ENCODE data around the gene ZNF317.

ZNF317 gene

DNA sequence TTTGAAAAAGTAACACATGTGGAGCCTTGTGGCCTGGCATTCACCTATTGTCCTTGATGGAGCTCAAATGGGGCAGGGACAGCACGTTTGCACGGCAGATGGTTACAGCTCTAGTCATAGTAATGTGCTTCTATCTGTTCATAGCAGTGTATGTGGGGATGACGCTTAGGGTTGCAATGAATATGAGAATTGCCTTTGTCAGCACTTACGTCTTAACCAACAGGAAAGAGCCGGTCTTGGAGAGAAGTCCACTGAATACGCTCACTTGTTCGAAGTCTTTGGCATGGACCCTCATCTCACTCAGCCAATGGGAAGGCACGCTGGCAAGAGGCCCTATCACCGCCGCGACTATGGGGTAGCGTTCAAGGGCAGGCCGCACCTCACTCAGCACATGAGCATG is 19.7 kb downstream of the ZNF317 start:
- Histone ChIP-seq H3K27me3 (no peaks in the 10 kb centered on the region), H3K9me3 (no peaks in the 10 kb centered on the region), H3K4me3 (ENCODE audit: low read depth, low read length) (no peak overlapping the region), H3K4me1 (no peaks in the 10 kb centered on the region), H3K36me3 (peaks cover 89% of the 10 kb centered on the region)
- TF ChIP-seq, protein P1, sequence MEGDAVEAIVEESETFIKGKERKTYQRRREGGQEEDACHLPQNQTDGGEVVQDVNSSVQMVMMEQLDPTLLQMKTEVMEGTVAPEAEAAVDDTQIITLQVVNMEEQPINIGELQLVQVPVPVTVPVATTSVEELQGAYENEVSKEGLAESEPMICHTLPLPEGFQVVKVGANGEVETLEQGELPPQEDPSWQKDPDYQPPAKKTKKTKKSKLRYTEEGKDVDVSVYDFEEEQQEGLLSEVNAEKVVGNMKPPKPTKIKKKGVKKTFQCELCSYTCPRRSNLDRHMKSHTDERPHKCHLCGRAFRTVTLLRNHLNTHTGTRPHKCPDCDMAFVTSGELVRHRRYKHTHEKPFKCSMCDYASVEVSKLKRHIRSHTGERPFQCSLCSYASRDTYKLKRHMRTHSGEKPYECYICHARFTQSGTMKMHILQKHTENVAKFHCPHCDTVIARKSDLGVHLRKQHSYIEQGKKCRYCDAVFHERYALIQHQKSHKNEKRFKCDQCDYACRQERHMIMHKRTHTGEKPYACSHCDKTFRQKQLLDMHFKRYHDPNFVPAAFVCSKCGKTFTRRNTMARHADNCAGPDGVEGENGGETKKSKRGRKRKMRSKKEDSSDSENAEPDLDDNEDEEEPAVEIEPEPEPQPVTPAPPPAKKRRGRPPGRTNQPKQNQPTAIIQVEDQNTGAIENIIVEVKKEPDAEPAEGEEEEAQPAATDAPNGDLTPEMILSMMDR (IDR thresholded peaks at IDR 0.05; ENCODE audit: low read depth, low read length), result no peak
- no peak for DNase-seq

- no peaks in the 10 kb centered on the region for H3K27me3 ChIP-seq
- H3K36me3 ChIP-seq, result peaks cover 78% of the 10 kb centered on the region
- no peak for DNase-seq
- no peak overlapping the region for H3K4me3 ChIP-seq (ENCODE audit: low read depth, low read length)
- H3K9me3 ChIP-seq, result no peaks in the 10 kb centered on the region
- no peaks in the 10 kb centered on the region for H3K4me1 ChIP-seq
- TF ChIP-seq, protein P1 (IDR thresholded peaks at IDR 0.05; ENCODE audit: low read depth, low read length), result no peak
Measured at GRCh38 chr19:9161427-9161826, 21.2 kb downstream of the ZNF317 start.

GRCh38 chr19:9165261-9165660 is 25.1 kb downstream of the ZNF317 start:
- peaks cover 44% of the 10 kb centered on the region for H3K36me3 ChIP-seq
- H3K4me1 ChIP-seq, result no peaks in the 10 kb centered on the region
- TF ChIP-seq, protein P1 (IDR thresholded peaks at IDR 0.05; ENCODE audit: low read depth, low read length), result no peak
- no peaks in the 10 kb centered on the region for H3K9me3 ChIP-seq
- H3K27me3 ChIP-seq, result no peaks in the 10 kb centered on the region
- no peak for DNase-seq
- no peak overlapping the region for H3K4me3 ChIP-seq (ENCODE audit: low read depth, low read length)

GRCh38 chr19:9166846-9167245 is 26.6 kb downstream of the ZNF317 start:
- TF ChIP-seq, protein P1 (IDR thresholded peaks at IDR 0.05; ENCODE audit: low read depth, low read length), result no peak
- peaks cover 28% of the 10 kb centered on the region for H3K36me3 ChIP-seq
- no peaks in the 10 kb centered on the region for H3K9me3 ChIP-seq
- H3K27me3 ChIP-seq, result no peaks in the 10 kb centered on the region
- H3K4me3 ChIP-seq (ENCODE audit: low read depth, low read length), result no peak overlapping the region
- H3K4me1 ChIP-seq, result no peaks in the 10 kb centered on the region
- DNase-seq, result no peak

GRCh38 chr19:9171393-9171991 is 31.3 kb downstream of the ZNF317 start:
- no peaks in the 10 kb centered on the region for H3K27me3 ChIP-seq
- H3K9me3 ChIP-seq, result no peaks in the 10 kb centered on the region
- no peak overlapping the region for H3K4me3 ChIP-seq (ENCODE audit: low read depth, low read length)
- TF ChIP-seq, protein P1 (IDR thresholded peaks at IDR 0.05; ENCODE audit: low read depth, low read length), result no peak
- no peaks in the 10 kb centered on the region for H3K36me3 ChIP-seq
- no peaks in the 10 kb centered on the region for H3K4me1 ChIP-seq
- no peak for DNase-seq

GRCh38 chr19:9175326-9175725 is 35.1 kb downstream of the ZNF317 start:
- H3K4me3 ChIP-seq (ENCODE audit: low read depth, low read length), result no peak overlapping the region
- H3K27me3 ChIP-seq, result peaks cover 6% of the 10 kb centered on the region; the same call in 1 of the 2 replicates
- no peaks in the 10 kb centered on the region for H3K9me3 ChIP-seq
- no peaks in the 10 kb centered on the region for H3K4me1 ChIP-seq
- no peak for DNase-seq
- H3K36me3 ChIP-seq, result no peaks in the 10 kb centered on the region
- TF ChIP-seq, protein P1 (IDR thresholded peaks at IDR 0.05; ENCODE audit: low read depth, low read length), result no peak

Data from BE2C (cell line).